ENCODE measurements around the gene DCLRE1B. TPM values are rescaled to one million over a fixed set of nuclear protein-coding genes. Genes with fewer than 3 reads are reported as not detected.

DCLRE1B gene
- total RNA-seq, 4 donors from 2014 or later: 0.53 to 5.8 (median 3.2) TPM

DNA sequence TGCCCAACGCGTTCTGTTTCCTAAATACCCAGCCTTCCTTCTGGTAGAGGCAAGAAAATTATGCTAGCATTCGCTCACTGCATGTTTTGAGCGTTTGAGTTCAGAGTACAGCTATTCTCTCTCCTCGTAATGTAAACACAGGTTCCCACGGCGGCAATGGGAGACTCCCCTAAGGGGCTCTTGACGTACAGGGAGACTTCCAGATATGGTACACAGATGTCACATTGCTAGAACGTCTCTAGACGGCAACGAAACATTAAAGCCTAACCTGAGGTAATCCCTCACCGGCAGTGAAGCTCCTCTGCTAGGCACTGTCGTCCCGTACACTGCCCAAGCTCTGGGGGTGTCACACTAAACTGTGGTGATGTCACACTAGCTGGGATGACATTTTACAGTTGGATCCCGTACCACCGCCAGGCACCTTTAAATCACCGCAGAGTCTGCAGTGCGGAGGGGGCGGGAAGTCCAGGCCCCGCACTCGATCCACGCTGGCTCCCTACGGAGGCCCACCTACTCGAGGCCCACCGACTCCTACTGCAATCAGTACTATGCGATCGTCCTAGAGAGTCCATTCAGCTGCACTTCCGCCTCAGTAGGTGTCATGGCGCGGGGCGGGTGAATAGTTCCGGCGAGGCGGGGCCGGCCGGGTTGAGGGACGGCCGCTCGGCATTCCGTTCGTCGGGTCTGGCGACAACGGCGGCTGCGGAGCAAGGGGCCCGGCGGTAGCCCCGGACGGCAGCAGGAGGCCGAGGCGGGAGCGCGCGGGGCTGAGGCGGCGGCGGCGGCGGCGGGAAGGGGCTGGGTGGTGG is 24.0 kb downstream of the DCLRE1B start, which contains the start of gene HIPK1:
HIPK1 (plus strand) TSS at position 384 of the 809 bp plus-strand sequence.
- H3K4me3 ChIP-seq: peak within 1 kb of the TSS; percentile 68 to 98 (median 93)
- DNase-seq: peak; percentile 94 to 97 (median 95)
- peaks cover 0 to 28% (median 9%) of the 10 kb centered on the region in 4 donors for H3K4me1 ChIP-seq
- peak; percentile 72 to 76 for TF ChIP-seq POLR2A (IDR thresholded peaks at IDR 0.05)
- TF ChIP-seq, protein P1, sequence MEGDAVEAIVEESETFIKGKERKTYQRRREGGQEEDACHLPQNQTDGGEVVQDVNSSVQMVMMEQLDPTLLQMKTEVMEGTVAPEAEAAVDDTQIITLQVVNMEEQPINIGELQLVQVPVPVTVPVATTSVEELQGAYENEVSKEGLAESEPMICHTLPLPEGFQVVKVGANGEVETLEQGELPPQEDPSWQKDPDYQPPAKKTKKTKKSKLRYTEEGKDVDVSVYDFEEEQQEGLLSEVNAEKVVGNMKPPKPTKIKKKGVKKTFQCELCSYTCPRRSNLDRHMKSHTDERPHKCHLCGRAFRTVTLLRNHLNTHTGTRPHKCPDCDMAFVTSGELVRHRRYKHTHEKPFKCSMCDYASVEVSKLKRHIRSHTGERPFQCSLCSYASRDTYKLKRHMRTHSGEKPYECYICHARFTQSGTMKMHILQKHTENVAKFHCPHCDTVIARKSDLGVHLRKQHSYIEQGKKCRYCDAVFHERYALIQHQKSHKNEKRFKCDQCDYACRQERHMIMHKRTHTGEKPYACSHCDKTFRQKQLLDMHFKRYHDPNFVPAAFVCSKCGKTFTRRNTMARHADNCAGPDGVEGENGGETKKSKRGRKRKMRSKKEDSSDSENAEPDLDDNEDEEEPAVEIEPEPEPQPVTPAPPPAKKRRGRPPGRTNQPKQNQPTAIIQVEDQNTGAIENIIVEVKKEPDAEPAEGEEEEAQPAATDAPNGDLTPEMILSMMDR (IDR thresholded peaks at IDR 0.05): peak in 2 of 6 experiments; percentile 40 to 43
- H3K36me3 ChIP-seq: no peaks in the 10 kb centered on the region
- peak within 1 kb of the TSS; percentile 91 to 97 (median 94) for H3K27ac ChIP-seq
- H3K9me3 ChIP-seq: no peaks in the 10 kb centered on the region
- H3K27me3 ChIP-seq: no peaks in the 10 kb centered on the region

DNA sequence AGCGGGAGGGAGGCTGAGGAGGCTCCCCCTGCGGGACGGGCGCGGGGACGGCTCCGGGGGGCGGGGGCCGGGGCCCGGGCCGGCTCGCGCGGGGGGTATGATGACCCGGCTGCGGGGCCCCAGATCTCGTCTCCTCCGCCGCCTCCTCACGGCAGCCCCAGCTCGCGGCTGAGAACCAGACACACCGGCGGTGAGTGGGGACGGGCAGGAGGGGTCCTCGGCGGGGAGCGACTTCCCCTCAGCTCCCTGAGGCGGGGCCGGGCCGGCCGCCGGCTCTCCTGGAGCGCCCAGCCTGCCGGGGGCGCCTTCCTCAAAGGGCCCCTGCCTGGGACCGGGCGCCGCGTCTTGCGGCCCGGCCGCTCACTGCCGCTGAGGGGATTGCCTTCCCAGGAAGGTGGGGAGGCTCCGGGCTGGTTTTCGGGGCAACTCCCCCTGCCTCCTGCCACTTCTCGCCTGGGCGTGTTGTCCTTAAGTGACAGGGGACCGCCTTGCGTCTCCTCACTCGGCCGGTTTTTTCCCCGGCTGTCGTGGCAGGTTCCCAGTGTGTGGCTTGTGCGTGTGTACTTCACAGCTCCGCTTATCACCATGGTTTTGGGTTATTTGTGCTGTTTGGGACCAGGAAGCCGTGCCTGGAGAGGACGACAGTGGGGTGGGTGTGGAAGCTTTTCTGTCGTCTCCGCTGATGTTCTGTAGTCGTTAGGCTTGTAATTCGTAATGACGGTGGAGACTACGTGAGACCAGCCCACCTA is 24.8 kb downstream of the DCLRE1B start:
- H3K4me1 ChIP-seq: peaks cover 0 to 28% (median 9%) of the 10 kb centered on the region in 4 donors
- no peaks in the 10 kb centered on the region for H3K27me3 ChIP-seq
- no peaks in the 10 kb centered on the region for H3K9me3 ChIP-seq
- DNase-seq: peak in 2 of 3 donors; percentile 35 to 70
- peak overlapping the region; percentile 68 to 98 (median 93) for H3K4me3 ChIP-seq
- H3K36me3 ChIP-seq: no peaks in the 10 kb centered on the region
- TF ChIP-seq, protein P1 (IDR thresholded peaks at IDR 0.05): peak in 1 of 6 experiments; percentile 4
- TF ChIP-seq POLR2A (IDR thresholded peaks at IDR 0.05): no peak
- peak overlapping the region; percentile 91 to 97 (median 94) for H3K27ac ChIP-seq

DNA sequence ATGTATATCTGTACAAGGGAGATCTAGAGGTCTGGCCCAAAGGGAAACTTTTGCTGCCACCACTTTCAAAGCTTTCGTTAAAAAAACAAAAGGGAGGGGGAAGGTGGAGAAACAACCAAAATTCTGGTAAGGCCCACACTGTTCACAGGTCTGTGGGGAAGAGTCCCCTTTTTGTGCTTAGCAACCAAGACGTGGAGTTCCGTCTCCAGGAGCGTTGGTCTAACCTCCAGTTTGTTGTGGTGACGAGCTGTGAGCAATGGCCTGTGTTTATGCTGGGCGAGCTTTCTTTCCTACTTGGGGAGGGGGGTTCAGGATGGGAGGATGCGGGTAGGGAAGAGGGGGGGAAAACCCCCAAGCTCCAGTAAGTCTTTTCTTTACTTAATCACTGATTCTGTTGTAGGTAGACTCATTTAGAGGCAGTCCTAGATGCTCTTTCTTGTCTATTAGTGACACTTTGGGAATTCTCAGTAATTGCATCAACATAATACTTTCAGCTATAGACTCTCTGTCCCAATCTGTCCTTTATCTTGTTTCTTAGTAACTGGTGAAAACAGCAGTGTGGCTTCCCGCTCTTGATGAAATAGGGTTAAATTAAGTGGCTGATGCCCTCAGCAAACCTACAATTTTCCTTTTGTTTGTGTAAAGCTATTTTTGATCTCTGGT is 25.5 kb downstream of the DCLRE1B start:
- peaks cover 0 to 28% (median 9%) of the 10 kb centered on the region in 4 donors for H3K4me1 ChIP-seq
- peak in 2 of 3 donors; percentile 31 to 68 for DNase-seq
- H3K27me3 ChIP-seq: no peaks in the 10 kb centered on the region
- no peaks in the 10 kb centered on the region for H3K36me3 ChIP-seq
- H3K27ac ChIP-seq: peak overlapping the region; percentile 91 to 97 (median 94)
- peak overlapping the region; percentile 68 to 98 (median 93) for H3K4me3 ChIP-seq
- H3K9me3 ChIP-seq: no peaks in the 10 kb centered on the region
- no peak for TF ChIP-seq POLR2A (IDR thresholded peaks at IDR 0.05)
- TF ChIP-seq, protein P1 (IDR thresholded peaks at IDR 0.05): no peak

DNA sequence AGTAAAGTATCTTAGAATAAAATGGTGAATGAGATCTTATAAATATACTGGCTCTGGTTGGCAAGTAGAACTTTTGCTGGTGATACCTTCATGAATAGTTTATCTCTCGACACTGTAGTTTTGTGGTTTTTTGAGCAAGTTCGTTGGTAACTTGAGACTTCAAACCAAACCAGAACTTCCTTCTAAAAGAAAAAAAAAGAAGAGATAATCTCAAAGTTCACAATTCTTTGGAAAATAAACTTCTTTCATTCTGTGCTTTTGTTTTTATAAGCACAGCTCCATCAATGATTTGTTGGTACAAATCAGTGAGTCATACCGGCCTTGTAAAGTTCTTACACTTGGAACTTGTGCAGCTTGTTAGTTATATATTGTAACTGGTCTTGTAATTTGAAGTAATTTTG is 26.3 kb downstream of the DCLRE1B start:
- TF ChIP-seq, protein P1 (IDR thresholded peaks at IDR 0.05): no peak
- no peak for TF ChIP-seq POLR2A (IDR thresholded peaks at IDR 0.05)
- peaks cover 0 to 28% (median 9%) of the 10 kb centered on the region in 4 donors for H3K4me1 ChIP-seq
- no peak for DNase-seq
- no peaks in the 10 kb centered on the region for H3K9me3 ChIP-seq
- H3K27me3 ChIP-seq: no peaks in the 10 kb centered on the region
- H3K27ac ChIP-seq: peak overlapping the region; percentile 0 to 97 (median 64)
- no peaks in the 10 kb centered on the region for H3K36me3 ChIP-seq
- peak overlapping the region in 1 of 4 donors; percentile 68 for H3K4me3 ChIP-seq

DNA sequence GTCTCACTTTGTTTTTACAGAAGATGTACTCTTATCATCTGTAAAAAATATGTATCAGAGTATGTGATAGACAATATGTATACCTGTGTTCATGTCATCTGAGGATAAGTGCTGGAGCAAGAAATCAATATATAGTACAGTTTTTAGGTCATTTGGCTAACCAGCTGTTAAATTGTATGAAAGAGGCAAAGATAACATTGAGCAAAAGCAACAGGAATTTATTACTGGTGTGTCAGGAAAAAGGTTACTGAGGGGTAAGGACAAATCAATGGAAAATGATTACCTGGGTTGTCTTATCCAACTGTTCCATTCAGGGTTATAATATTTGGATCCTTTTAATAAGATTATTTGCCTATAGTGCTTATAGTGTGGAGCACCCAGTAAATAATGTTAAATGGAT is 28.9 kb downstream of the DCLRE1B start:
- TF ChIP-seq, protein P1 (IDR thresholded peaks at IDR 0.05): no peak
- peaks cover 0 to 43% (median 10%) of the 10 kb centered on the region in 4 donors for H3K4me1 ChIP-seq

More for the DNA sequence above, 28.9 kb downstream of the DCLRE1B start:
- H3K4me3 ChIP-seq: no peak overlapping the region
- H3K9me3 ChIP-seq: no peaks in the 10 kb centered on the region
- no peaks in the 10 kb centered on the region for H3K27me3 ChIP-seq
- H3K36me3 ChIP-seq: no peaks in the 10 kb centered on the region
- no peak for DNase-seq
- H3K27ac ChIP-seq: no peak overlapping the region

Data from Peyer's patch (tissue), 4 donors.